ENCODE data around the gene CCP110.

GRCh38 chr16:19524356-19524615 lies 544 bp downstream of the CCP110 start:
- TF ChIP-seq POLR2A (IDR thresholded peaks at IDR 0.05; ENCODE audit: low read depth), result no peak
- TF ChIP-seq CTCF (IDR thresholded peaks at IDR 0.05), result no peak
- no peak for TF ChIP-seq EP300 (IDR thresholded peaks at IDR 0.05)
- no peak for TF ChIP-seq POLR2AphosphoS5 (IDR thresholded peaks at IDR 0.05)
